Measurements from ENCODE around the gene DMRT3.

The DMRT3 gene

GRCh38 chr9:971901-972500 lies 4.5 kb upstream of the DMRT3 start:
- no peak for DNase-seq

GRCh38 chr9:972501-973294 lies 3.8 kb upstream of the DMRT3 start:
- DNase-seq: no peak

DNA sequence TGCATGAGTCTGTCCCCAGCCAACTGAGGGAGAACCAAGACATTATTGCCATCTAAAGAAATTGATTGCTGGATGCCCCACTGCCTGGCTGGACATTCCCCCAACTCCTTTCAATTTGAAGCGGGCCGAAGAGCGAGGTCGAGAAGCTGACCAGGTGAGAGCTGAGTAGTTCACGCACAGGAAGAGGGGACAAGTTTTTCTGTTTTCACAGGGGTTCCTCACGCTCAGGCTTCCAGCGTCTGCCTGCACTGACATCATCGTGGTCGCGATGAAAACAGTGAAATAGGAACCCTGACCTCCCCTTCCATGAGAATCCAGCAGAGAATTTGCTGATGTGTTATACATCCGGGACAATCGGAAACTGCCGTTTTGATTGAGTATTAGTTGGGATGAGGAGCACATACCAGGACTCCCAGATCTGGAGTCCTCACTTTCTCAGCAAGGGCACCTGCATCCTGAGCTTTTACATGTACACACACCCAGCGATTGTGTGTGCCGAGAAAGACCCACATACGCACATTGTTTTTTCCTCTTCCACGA lies 3.1 kb upstream of the DMRT3 start:
- no peak for DNase-seq

DNA sequence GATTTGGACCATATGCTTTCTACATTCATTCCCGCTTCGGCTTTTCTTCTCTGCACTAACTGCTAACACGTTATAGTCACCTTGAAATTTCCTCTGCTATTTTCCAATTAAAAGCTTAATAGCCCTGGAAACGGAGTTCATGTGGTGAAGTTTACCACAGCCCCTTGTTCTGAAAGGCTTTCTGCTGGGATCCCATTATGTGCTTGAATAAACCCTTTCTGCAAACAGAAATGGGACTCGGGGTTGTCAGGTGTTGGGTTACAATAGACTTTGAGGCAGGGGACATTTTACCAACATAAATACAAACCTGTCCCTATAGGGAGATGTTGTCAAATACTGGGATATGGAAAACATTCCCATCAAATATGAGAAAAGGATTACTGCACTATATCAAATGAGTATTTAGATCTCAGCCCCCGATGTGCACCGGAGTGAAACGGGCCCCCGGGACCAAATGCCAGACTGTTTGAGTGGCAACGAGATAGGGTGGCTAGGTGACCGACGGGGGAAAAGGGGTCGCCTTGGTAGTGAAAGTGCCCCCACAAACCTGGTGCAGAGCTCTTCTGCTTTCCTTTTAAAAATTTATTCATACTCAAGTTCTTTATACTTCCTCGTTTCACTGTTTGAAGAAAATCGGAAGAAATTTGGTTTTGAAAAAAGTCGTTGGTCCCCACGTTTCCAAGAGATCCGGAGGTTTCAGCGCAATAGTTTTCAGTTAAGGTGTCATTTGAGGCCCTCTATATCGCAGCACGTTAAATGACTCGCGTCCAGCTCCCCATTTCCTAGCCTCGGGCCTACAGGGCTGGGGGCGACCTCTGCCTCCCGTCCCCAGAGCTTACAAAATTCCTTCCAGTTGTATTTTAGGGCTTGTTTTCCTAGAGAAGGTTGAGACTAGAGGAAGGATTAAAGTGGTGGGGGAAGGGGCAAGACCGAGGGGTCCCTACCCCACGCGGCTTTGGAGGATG lies 2.1 kb upstream of the DMRT3 start:
- no peak for DNase-seq

GRCh38 chr9:974996-975739 lies 1.3 kb upstream of the DMRT3 start:
- DNase-seq: no peak

DNA sequence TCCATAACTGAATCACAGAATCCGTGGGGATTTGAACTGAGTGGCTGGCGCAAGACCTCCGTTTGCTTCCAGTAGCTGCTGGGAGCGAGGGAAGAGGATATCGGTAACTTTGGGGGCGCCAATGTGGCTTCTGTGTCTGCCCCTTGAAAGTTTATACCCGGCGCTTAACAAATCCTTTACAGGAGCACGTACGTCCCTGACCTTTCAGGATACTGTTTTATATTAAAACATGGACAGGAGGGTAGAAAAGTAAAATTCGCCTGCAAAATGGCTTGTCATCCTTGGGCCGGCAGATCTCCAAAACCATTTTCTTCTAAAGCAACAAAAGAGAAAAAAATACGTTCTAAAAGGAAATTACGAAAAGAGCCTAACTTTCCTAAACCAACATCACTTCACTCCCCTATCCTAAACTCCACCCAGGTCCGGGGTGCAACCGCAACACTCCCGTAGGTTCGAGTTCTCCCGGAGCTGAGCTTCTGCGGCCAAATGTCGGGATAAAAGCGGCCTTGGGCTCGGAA lies 656 bp upstream of the DMRT3 start:
- DNase-seq: no peak

- no peak for DNase-seq
Observed at GRCh38 chr9:976943-977837, 735 bp downstream of the DMRT3 start.

DNA sequence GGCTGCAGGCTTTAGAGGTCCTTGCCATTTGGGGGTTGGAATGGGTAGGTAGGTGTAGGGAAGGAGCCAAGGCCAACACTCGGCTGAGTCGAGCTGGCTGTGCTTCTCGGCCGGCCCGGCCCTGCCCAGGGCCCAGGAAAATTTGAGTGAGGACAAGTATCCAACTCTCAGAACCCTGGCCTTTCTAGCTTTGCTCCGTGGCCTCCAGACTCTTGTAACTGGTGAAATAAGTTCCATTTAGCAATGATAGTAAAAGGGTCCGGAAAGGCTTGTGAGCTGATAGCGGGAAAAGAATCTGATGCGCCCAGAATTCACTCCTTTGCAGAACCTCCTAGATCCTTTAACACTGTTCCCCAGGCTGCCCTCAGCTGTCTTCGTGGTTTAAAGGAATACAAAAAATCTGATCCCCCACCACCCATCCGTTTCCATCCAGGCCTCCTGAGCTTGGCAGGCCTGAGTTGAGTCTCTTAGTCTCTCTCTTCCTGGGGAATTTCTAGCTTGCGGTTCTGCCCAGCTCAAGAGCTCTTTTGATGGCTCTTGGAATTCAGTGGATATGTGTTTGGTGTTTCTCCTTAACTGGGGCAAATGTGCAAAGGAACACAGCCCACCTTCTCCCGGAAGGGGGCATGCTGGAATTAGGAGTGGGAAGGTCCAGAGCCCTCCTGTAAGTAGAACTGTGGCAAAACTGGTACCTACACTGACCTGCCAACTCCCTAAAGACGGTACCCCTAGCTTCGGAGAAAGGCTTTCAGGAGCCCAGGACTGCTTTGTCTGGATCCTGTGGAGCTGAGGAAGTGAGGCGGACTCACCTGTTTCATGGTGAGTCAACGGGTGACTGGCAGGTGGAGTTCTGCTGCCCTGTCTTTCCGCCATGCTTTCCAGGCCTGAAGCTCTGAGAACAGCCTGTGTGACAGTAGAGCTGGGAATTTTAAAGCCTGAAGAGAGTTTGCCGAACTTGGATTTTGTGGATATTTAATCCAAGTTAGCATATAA lies 1.7 kb downstream of the DMRT3 start:
- no peak for DNase-seq

DNA sequence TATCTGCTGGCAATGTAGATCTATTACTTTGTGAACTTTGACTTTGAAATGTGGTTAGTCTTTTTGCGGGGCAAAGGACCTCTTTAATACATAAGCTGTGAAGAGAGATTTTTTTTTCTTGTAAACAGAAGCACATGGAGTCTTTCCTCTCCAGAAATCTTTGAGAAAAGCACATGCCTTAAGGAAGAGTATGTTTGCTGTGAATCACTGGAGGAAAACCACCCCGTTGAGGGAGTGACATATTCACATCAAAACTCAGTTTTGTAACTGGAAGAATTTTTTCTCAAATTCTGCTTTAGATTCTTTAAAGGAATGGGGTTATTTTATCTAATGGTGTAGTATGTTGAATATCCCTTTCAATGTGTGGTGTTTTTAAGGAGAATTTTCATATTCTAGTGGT lies 3.5 kb downstream of the DMRT3 start:
- DNase-seq: no peak

DNA sequence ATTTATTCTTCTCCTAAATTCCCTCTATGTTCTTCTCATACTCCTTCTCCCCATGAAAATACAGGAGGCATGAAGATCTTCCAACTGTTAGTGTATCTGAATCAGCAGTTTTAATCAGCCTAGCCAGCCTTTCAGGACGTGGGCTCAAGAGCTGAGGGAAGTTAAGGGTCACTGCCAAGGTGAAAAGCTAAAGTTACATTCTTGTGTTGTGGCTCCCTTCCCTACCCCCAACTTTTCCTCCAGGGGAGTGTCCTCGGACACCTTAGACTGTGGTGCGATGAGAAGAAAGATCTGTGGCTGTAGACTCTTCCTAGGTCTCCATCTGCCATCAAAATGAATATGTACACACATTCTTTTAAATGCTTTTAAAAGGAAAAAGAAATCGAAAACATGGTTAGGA lies 4.2 kb downstream of the DMRT3 start:
- DNase-seq: no peak

- DNase-seq: no peak
Observed at GRCh38 chr9:981491-981898, 5.0 kb downstream of the DMRT3 start.

DNA sequence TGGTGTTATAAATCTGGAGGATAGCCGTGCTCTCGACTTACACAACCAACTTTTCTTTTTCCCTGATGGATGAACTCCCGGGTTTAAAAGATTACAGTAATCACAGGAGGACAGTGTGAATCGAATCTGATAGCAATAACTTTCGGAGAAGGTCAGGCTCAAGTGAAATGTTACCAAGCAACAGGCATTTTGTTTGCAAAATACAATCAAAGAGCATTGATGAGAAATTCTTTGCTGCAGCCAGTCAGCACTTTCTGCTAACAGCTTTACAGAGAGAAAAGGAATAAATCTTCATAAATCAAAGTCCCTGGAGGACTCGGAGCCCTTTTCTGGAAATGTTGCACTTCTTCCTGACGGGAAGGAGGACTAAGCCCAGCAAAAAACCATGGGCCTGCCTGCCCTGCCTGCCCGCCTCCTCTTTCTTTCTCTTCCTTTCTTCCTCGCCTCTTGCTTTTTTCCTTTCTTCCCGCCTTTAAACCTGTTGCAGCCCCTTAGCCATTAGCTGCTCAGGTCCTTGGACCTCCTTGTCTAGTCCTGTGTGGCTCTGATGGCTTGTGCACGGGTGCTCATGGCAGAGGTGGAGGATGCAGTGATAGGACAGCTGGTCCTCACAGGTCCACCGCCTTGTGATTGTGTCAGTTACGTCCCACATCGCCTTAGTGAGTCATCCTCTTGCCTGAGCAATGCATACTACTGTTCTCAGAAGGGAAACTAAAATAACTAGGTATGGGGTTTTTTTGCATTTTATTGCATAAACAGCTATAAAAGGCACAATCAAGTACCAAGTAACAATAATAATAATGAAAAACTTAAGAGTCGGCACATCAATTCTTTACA lies 6.2 kb downstream of the DMRT3 start:
- DNase-seq: no peak

- DNase-seq: no peak
Observed at GRCh38 chr9:994005-994404, 17.6 kb downstream of the DMRT3 start.

GRCh38 chr9:995192-995591 lies 18.7 kb downstream of the DMRT3 start:
- no peak for DNase-seq

DNA sequence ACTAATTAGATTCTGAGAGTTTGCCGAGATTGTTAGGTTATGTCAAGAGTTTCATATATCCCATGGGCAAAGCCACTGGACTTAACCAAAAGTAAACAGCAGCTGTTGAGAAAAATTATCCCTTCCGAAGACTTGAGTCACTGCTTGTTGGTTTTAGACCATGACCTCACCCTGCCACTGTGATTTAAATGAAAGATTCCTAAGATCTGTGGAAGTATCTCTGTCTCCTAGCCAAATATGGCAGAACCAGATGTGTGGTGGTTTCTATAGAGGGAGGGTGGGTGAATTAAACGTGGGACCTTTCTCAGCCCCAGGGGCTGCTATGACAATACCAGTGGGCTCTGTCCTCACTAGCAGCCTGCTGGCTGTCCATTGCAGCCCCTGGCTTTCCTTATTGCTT lies 19.3 kb downstream of the DMRT3 start:
- DNase-seq: no peak

DNA sequence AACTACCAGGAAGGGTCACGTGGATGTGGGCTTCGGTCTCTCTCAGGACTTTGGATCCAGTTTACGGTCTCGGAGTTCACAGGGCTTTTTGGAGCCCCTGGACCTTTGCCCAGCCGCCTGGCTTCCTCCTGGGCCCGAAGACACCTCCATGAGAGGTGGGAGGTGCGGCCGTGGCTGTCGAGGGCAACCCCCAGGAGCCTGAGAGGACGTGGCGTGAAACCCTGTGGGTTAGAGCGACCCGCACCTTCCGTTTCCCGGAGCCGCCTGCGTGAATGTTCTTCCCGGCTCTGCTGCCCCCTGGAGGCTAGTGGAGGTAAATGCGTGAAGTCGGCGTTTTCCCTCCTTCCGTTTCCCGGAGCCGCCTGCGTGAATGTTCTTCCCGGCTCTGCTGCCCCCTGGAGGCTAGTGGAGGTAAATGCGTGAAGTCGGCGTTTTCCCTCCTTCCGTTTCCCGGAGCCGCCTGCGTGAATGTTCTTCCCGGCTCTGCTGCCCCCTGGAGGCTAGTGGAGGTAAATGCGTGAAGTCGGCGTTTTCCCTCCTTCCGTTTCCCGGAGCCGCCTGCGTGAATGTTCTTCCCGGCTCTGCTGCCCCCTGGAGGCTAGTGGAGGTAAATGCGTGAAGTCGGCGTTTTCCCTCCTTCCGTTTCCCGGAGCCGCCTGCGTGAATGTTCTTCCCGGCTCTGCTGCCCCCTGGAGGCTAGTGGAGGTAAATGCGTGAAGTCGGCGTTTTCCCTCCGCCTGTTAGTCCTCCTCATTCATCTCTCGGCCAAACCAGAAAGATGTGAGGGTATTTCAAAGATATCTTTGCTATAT lies 22.1 kb downstream of the DMRT3 start:
- DNase-seq: peak; percentile 17

GRCh38 chr9:1001838-1002237 lies 25.4 kb downstream of the DMRT3 start:
- DNase-seq: no peak

DNA sequence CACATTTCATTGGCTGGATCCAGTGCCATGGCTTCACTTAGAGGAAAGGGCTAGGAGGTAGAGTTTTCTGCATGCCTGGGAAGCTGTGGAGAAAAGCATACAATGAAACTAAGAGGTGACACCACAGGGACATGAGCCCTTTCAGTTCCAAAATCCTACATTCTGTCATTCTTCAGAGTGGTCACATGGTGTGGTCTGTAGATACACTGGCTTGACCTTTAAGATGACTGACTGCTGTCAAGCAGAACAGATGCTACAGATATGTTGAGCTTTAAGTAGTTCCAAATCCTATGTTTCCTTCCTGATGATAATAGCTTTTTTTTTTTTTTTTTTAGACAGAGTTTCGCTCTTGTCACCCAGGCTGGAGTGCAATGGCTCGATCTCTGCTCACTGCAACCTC lies 26.2 kb downstream of the DMRT3 start:
- DNase-seq: no peak

All from activated naive CD4-positive, alpha-beta T cell treated with anti-CD3 and anti-CD28 coated beads, Interleukin-2, amount 50 U/mL, for 16 hours (primary cell).